ENCODE measurements around the gene FAM163B. TPM values are rescaled to one million over a fixed set of nuclear protein-coding genes. Genes with fewer than 3 reads are reported as not detected.
A peak's percentile ranks its signal among the peaks of the same experiment; 100 is the strongest.

Gene FAM163B
- total and polyA plus RNA-seq, 2 donors (not counting 1 experiment from before 2014, with no cell fraction given): not detected

DNA sequence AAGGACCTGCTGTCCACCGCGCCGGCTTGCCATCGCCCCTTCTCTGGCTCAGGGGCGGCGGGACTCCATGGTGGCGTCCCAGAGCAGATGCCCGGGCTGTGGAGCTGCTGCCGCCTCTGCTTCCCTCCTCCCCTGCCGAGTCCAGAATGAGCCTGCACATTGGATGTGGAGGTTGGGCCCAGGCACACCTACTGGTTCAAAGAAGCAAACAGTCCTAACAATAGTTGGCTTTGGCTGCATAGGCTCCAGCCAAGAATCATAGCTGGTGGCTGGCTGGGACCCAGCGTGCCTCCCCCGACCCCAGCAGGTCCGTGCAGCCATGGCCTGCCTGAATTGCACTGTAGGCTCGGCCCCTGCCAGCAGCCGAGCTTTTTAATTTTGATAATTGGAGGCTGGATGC, 48.9 kb downstream of the FAM163B start:
- no peak overlapping the region for H3K4me2 ChIP-seq (ENCODE audit: extremely low read depth, insufficient read depth, low read length)
- no peak overlapping the region for H2AFZ ChIP-seq (ENCODE audit: low read length)
- no peaks in the 10 kb centered on the region for H4K20me1 ChIP-seq (ENCODE audit: control insufficient read depth, extremely low read depth, insufficient read depth, low read length)
- H3K27me3 ChIP-seq (ENCODE audit: control insufficient read depth, insufficient read depth, low read length): no peaks in the 10 kb centered on the region
- H3K36me3 ChIP-seq (ENCODE audit: control insufficient read depth, insufficient read depth, low read length): no peaks in the 10 kb centered on the region
- H3K9me3 ChIP-seq (ENCODE audit: control insufficient read depth, insufficient read depth, low read depth, low read length): no peaks in the 10 kb centered on the region
- H3K4me3 ChIP-seq (replicated peaks in 1 of 4; ENCODE audit: control extremely low read depth in 1 of 4, insufficient read depth in 1 of 4, low read depth in 3 of 4, low read length in 4 of 4): no peak overlapping the region
- peaks cover 20% of the 10 kb centered on the region for H3K4me1 ChIP-seq (ENCODE audit: control insufficient read depth, extremely low read depth, insufficient read depth, low read length)
- H3K79me2 ChIP-seq (ENCODE audit: control insufficient read depth, insufficient read depth, low read length): no peaks in the 10 kb centered on the region
- DNase-seq (ENCODE audit: low read depth in 2 of 2): peak in 1 of 2 donors; percentile 48
- H3K27ac ChIP-seq (ENCODE audit: insufficient read depth, low read length): no peak overlapping the region
- no peak overlapping the region for H3K9ac ChIP-seq (ENCODE audit: insufficient read depth, low read length)
- no peak for TF ChIP-seq EZH2 (IDR thresholded peaks at IDR 0.05; ENCODE audit: low read length, missing control alignments)
- TF ChIP-seq, protein P1, sequence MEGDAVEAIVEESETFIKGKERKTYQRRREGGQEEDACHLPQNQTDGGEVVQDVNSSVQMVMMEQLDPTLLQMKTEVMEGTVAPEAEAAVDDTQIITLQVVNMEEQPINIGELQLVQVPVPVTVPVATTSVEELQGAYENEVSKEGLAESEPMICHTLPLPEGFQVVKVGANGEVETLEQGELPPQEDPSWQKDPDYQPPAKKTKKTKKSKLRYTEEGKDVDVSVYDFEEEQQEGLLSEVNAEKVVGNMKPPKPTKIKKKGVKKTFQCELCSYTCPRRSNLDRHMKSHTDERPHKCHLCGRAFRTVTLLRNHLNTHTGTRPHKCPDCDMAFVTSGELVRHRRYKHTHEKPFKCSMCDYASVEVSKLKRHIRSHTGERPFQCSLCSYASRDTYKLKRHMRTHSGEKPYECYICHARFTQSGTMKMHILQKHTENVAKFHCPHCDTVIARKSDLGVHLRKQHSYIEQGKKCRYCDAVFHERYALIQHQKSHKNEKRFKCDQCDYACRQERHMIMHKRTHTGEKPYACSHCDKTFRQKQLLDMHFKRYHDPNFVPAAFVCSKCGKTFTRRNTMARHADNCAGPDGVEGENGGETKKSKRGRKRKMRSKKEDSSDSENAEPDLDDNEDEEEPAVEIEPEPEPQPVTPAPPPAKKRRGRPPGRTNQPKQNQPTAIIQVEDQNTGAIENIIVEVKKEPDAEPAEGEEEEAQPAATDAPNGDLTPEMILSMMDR (conservative IDR thresholded peaks at IDR 0.05 in 1 of 2, IDR thresholded peaks at IDR 0.05 in 1 of 2; ENCODE audit: low read depth in 1 of 2, low read length in 2 of 2): no peak

- DNase-seq (ENCODE audit: low read depth in 2 of 2): peak; percentile 69 to 87
- Histone ChIP-seq H3K27me3 (ENCODE audit: control insufficient read depth, insufficient read depth, low read length) (no peaks in the 10 kb centered on the region), H3K36me3 (ENCODE audit: control insufficient read depth, insufficient read depth, low read length) (no peaks in the 10 kb centered on the region), H3K79me2 (ENCODE audit: control insufficient read depth, insufficient read depth, low read length) (no peaks in the 10 kb centered on the region), H3K9ac (ENCODE audit: insufficient read depth, low read length) (no peak overlapping the region), H3K27ac (ENCODE audit: insufficient read depth, low read length) (peak overlapping the region; percentile 62), H3K4me3 (replicated peaks in 1 of 4; ENCODE audit: control extremely low read depth in 1 of 4, insufficient read depth in 1 of 4, low read depth in 3 of 4, low read length in 4 of 4) (peak overlapping the region in 2 of 4 experiments; percentile 14 to 30), H4K20me1 (ENCODE audit: control insufficient read depth, extremely low read depth, insufficient read depth, low read length) (no peaks in the 10 kb centered on the region), H3K4me2 (ENCODE audit: extremely low read depth, insufficient read depth, low read length) (peak overlapping the region; percentile 85), H3K4me1 (ENCODE audit: control insufficient read depth, extremely low read depth, insufficient read depth, low read length) (peaks cover 20% of the 10 kb centered on the region), H3K9me3 (ENCODE audit: control insufficient read depth, insufficient read depth, low read depth, low read length) (no peaks in the 10 kb centered on the region), H2AFZ (ENCODE audit: low read length) (peak overlapping the region; percentile 69)
- TF ChIP-seq, protein P1 (conservative IDR thresholded peaks at IDR 0.05 in 1 of 2, IDR thresholded peaks at IDR 0.05 in 1 of 2; ENCODE audit: low read depth in 1 of 2, low read length in 2 of 2): no peak
- TF ChIP-seq EZH2 (IDR thresholded peaks at IDR 0.05; ENCODE audit: low read length, missing control alignments): no peak
These were observed 50.7 kb downstream of the FAM163B start for GRCh38 chr9:133558191-133559126.

DNA sequence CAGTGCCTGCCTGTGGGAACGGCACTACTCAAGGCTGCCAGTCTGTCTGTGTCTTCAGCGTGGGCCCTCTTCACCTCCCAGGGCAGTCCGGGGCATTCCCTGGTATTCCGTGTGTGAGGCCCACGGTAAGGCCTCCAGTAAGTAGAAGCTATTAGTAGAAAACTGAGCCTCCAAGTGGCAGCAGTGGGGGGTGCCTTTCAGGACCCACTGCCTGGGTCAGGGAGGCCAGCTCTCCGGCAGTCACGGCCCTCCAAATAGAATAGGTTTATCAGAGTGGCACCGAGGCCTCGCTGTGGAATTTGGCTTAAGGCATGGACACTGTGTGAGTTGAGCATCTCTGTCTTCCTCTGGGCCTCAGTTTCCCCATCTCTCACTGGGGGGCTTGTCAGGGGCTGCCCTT, 51.6 kb downstream of the FAM163B start:
- no peaks in the 10 kb centered on the region for H3K27me3 ChIP-seq (ENCODE audit: control insufficient read depth, insufficient read depth, low read length)
- H3K27ac ChIP-seq (ENCODE audit: insufficient read depth, low read length): no peak overlapping the region
- no peak overlapping the region for H3K9ac ChIP-seq (ENCODE audit: insufficient read depth, low read length)
- no peak for TF ChIP-seq EZH2 (IDR thresholded peaks at IDR 0.05; ENCODE audit: low read length, missing control alignments)
- TF ChIP-seq, protein P1 (conservative IDR thresholded peaks at IDR 0.05 in 1 of 2, IDR thresholded peaks at IDR 0.05 in 1 of 2; ENCODE audit: low read depth in 1 of 2, low read length in 2 of 2): no peak
- no peak overlapping the region for H3K4me3 ChIP-seq (replicated peaks in 1 of 4; ENCODE audit: control extremely low read depth in 1 of 4, insufficient read depth in 1 of 4, low read depth in 3 of 4, low read length in 4 of 4)
- no peak overlapping the region for H3K4me2 ChIP-seq (ENCODE audit: extremely low read depth, insufficient read depth, low read length)
- no peak overlapping the region for H2AFZ ChIP-seq (ENCODE audit: low read length)
- peaks cover 15% of the 10 kb centered on the region for H3K4me1 ChIP-seq (ENCODE audit: control insufficient read depth, extremely low read depth, insufficient read depth, low read length)
- DNase-seq (ENCODE audit: low read depth in 2 of 2): no peak
- no peaks in the 10 kb centered on the region for H3K79me2 ChIP-seq (ENCODE audit: control insufficient read depth, insufficient read depth, low read length)
- H3K9me3 ChIP-seq (ENCODE audit: control insufficient read depth, insufficient read depth, low read depth, low read length): no peaks in the 10 kb centered on the region
- H4K20me1 ChIP-seq (ENCODE audit: control insufficient read depth, extremely low read depth, insufficient read depth, low read length): no peaks in the 10 kb centered on the region
- no peaks in the 10 kb centered on the region for H3K36me3 ChIP-seq (ENCODE audit: control insufficient read depth, insufficient read depth, low read length)
